IgD-negative memory B cell (primary cell): ENCODE measurements around the gene DDA1. TPM values are rescaled to one million over a fixed set of nuclear protein-coding genes. Genes with fewer than 3 reads are reported as not detected.
"Not testable (repeated sequence)": the region's sequence is repeated elsewhere in the genome, so short reads cannot be mapped to it uniquely, and the experiment has no call there.

Experiments used
- H3K27ac Mint-ChIP-seq, 3 donors: one replicate each; pipeline ENCODE4 v1.8.0; 2020 to 2022; ENCODE audit warnings: mild to moderate bottlenecking in 3 of 3, mixed read lengths in 3 of 3, moderate library complexity in 1 of 3
- H3K27me3 Mint-ChIP-seq: one replicate; pipeline ENCODE4 v1.8.0; 2021; ENCODE audit warnings: mixed read lengths
- H3K36me3 Mint-ChIP-seq: one replicate; pipeline ENCODE4 v1.8.0; 2020; ENCODE audit warnings: mild to moderate bottlenecking, mixed read lengths
- H3K4me1 Mint-ChIP-seq, 3 donors: one replicate each; pipeline ENCODE4 v1.8.0; 2020 to 2022; ENCODE audit warnings: mixed read lengths in 3 of 3, mild to moderate bottlenecking in 1 of 3
- H3K4me3 Mint-ChIP-seq, 4 donors: one replicate each; pipeline ENCODE4 v1.8.0; 2020 to 2022; ENCODE audit warnings: mild to moderate bottlenecking in 4 of 4, mixed read lengths in 4 of 4, moderate library complexity in 3 of 4
- H3K9me3 Mint-ChIP-seq, 3 donors: one replicate each; pipeline ENCODE4 v1.8.0; 2020 to 2021; ENCODE audit warnings: mixed read lengths in 3 of 3, mild to moderate bottlenecking in 1 of 3
- polyA plus RNA-seq: library from polyadenylated mRNA; unstranded; fragments of 300-500 nt; fragmentation: Illumina TruSeq; gene quantifications from one replicate; pipeline ENCODE4 v1.2.3, GENCODE V29; 2021

The DDA1 gene
- polyA plus RNA-seq, 1 donor from 2014 or later, result 38.6 TPM

- H3K4me3 Mint-ChIP-seq, result peak within 1 kb of the TSS; percentile 83 to 93 (median 90)
- H3K27me3 Mint-ChIP-seq, result no peaks in the 10 kb centered on the region
- no peaks in the 10 kb centered on the region for H3K9me3 Mint-ChIP-seq
- H3K36me3 Mint-ChIP-seq, result no peaks in the 10 kb centered on the region
- H3K27ac Mint-ChIP-seq, result peak within 1 kb of the TSS in 2 of 3 donors; percentile 53 to 90
- H3K4me1 Mint-ChIP-seq, result peaks cover 0 to 4% (median 0%) of the 10 kb centered on the region in 3 donors
Observed at GRCh38 chr19:17281391-17282304, 27.7 kb upstream of the DDA1 start, which contains the start of gene ANKLE1. TSS of gene ANKLE1 (plus strand) at chr19:17281901. CDS start at chr19:17281921, 20 bp downstream.

- Mint-ChIP-seq H3K4me1 (peaks cover 0 to 4% (median 0%) of the 10 kb centered on the region in 3 donors), H3K4me3 (peak overlapping the region; percentile 83 to 93 (median 90)), H3K27me3 (no peaks in the 10 kb centered on the region), H3K36me3 (no peaks in the 10 kb centered on the region), H3K27ac (peak overlapping the region in 1 of 3 donors; percentile 90), H3K9me3 (no peaks in the 10 kb centered on the region)
Observed at GRCh38 chr19:17282488-17283125, 26.8 kb upstream of the DDA1 start.

GRCh38 chr19:17283504-17283996, 25.8 kb upstream of the DDA1 start:
- Mint-ChIP-seq H3K9me3 (no peaks in the 10 kb centered on the region), H3K36me3 (no peaks in the 10 kb centered on the region), H3K4me3 (peak overlapping the region in 3 of 4 donors; percentile 21 to 90 (median 70)), H3K4me1 (peaks cover 0 to 4% (median 0%) of the 10 kb centered on the region in 3 donors), H3K27ac (no peak overlapping the region), H3K27me3 (no peaks in the 10 kb centered on the region)

GRCh38 chr19:17285415-17286135, 23.8 kb upstream of the DDA1 start:
- Mint-ChIP-seq H3K27me3 (no peaks in the 10 kb centered on the region), H3K4me3 (no peak overlapping the region), H3K36me3 (no peaks in the 10 kb centered on the region), H3K27ac (peak overlapping the region in 1 of 3 donors; percentile 71), H3K4me1 (peaks cover 0 to 4% (median 0%) of the 10 kb centered on the region in 3 donors), H3K9me3 (no peaks in the 10 kb centered on the region)

- Mint-ChIP-seq H3K9me3 (no peaks in the 10 kb centered on the region), H3K27ac (no peak overlapping the region), H3K36me3 (no peaks in the 10 kb centered on the region), H3K4me1 (peaks cover 0 to 4% (median 0%) of the 10 kb centered on the region in 3 donors), H3K4me3 (peak overlapping the region in 1 of 4 donors; percentile 8), H3K27me3 (no peaks in the 10 kb centered on the region)
Observed at GRCh38 chr19:17286263-17286662, 23.1 kb upstream of the DDA1 start.

GRCh38 chr19:17286752-17287151, 22.6 kb upstream of the DDA1 start:
- H3K9me3 Mint-ChIP-seq, result no peaks in the 10 kb centered on the region
- H3K4me1 Mint-ChIP-seq, result peaks cover 0 to 2% (median 0%) of the 10 kb centered on the region in 3 donors
- no peaks in the 10 kb centered on the region for H3K27me3 Mint-ChIP-seq
- H3K4me3 Mint-ChIP-seq, result peak overlapping the region in 1 of 4 donors; percentile 8
- H3K27ac Mint-ChIP-seq, result no peak overlapping the region
- no peaks in the 10 kb centered on the region for H3K36me3 Mint-ChIP-seq

GRCh38 chr19:17289489-17289888, 19.9 kb upstream of the DDA1 start:
- Mint-ChIP-seq H3K4me3 (no peak overlapping the region), H3K4me1 (peaks cover 0 to 3% (median 0%) of the 10 kb centered on the region in 3 donors), H3K27me3 (no peaks in the 10 kb centered on the region)

GRCh38 chr19:17292301-17293074, 16.9 kb upstream of the DDA1 start:
- Mint-ChIP-seq H3K36me3 (no peaks in the 10 kb centered on the region), H3K4me3 (peak overlapping the region; percentile 73 to 95 (median 90))

More at GRCh38 chr19:17289489-17289888, 19.9 kb upstream of the DDA1 start:
- Mint-ChIP-seq H3K27ac (no peak overlapping the region), H3K36me3 (no peaks in the 10 kb centered on the region), H3K9me3 (no peaks in the 10 kb centered on the region)

GRCh38 chr19:17293605-17294004, 15.8 kb upstream of the DDA1 start:
- Mint-ChIP-seq H3K4me1 (peaks cover 0 to 3% (median 0%) of the 10 kb centered on the region in 3 donors), H3K9me3 (no peaks in the 10 kb centered on the region), H3K36me3 (no peaks in the 10 kb centered on the region), H3K4me3 (no peak overlapping the region), H3K27me3 (no peaks in the 10 kb centered on the region), H3K27ac (no peak overlapping the region)

More at GRCh38 chr19:17292301-17293074, 16.9 kb upstream of the DDA1 start:
- Mint-ChIP-seq H3K27ac (peak overlapping the region in 2 of 3 donors; percentile 3 to 39), H3K4me1 (peaks cover 0 to 3% (median 0%) of the 10 kb centered on the region in 3 donors), H3K27me3 (no peaks in the 10 kb centered on the region), H3K9me3 (no peaks in the 10 kb centered on the region)

- no peaks in the 10 kb centered on the region for H3K27me3 Mint-ChIP-seq
- no peaks in the 10 kb centered on the region for H3K36me3 Mint-ChIP-seq
- H3K4me3 Mint-ChIP-seq, result peak overlapping the region in 1 of 4 donors; percentile 12
- peak overlapping the region in 1 of 3 donors; percentile 23 for H3K27ac Mint-ChIP-seq
- H3K4me1 Mint-ChIP-seq, result peaks cover 0 to 3% (median 0%) of the 10 kb centered on the region in 3 donors
- H3K9me3 Mint-ChIP-seq, result no peaks in the 10 kb centered on the region
Observed at GRCh38 chr19:17294051-17294891, 15.1 kb upstream of the DDA1 start.

GRCh38 chr19:17295551-17295950, 13.8 kb upstream of the DDA1 start:
- not testable (repeated sequence) for H3K27ac Mint-ChIP-seq, H3K36me3 Mint-ChIP-seq, H3K4me3 Mint-ChIP-seq, H3K4me1 Mint-ChIP-seq, H3K9me3 Mint-ChIP-seq, H3K27me3 Mint-ChIP-seq

- no peaks in the 10 kb centered on the region for H3K9me3 Mint-ChIP-seq
- H3K27ac Mint-ChIP-seq, result no peak overlapping the region
- no peak overlapping the region for H3K4me3 Mint-ChIP-seq
- H3K4me1 Mint-ChIP-seq, result peaks cover 0 to 3% (median 0%) of the 10 kb centered on the region in 3 donors
- no peaks in the 10 kb centered on the region for H3K36me3 Mint-ChIP-seq
- no peaks in the 10 kb centered on the region for H3K27me3 Mint-ChIP-seq
Observed at GRCh38 chr19:17296273-17296672, 13.1 kb upstream of the DDA1 start.

GRCh38 chr19:17296976-17297375, 12.4 kb upstream of the DDA1 start:
- H3K9me3 Mint-ChIP-seq, result no peaks in the 10 kb centered on the region
- H3K27ac Mint-ChIP-seq, result no peak overlapping the region
- H3K4me3 Mint-ChIP-seq, result no peak overlapping the region
- H3K36me3 Mint-ChIP-seq, result no peaks in the 10 kb centered on the region
- no peaks in the 10 kb centered on the region for H3K27me3 Mint-ChIP-seq
- peaks cover under 1 to 4% (median 1%) of the 10 kb centered on the region in 3 donors for H3K4me1 Mint-ChIP-seq
